Stromal cell of bone marrow (primary cell): ENCODE results near the gene TTC7B.

Experiments
- DNase-seq: peaks from one replicate; pipeline ENCODE4 v3.0.0-alpha.2; 2012; ENCODE audit warnings: low read depth

TTC7B gene

DNA sequence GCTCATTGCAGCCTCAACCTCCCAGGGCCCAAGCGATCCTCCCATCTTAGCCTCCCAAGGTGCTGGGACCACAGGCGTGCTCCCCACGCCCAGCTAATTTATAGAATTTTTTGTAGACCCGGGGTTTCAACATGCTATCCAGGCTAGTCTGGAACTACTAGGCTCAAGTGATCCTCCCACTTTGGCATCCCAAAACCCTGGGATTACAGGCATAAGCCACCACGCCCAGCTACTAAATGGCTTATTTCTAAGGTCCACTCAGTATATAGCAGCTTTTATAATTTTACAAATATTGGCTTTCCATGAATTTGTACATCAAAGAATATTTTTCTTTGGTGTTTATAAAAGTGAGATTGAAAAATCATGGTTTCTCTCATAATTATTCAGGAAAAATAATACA, 167.8 kb downstream of the TTC7B start:
- DNase-seq = no peak

- DNase-seq = no peak
Observed at GRCh38 chr14:90647473-90648005, 168.7 kb downstream of the TTC7B start.

DNA sequence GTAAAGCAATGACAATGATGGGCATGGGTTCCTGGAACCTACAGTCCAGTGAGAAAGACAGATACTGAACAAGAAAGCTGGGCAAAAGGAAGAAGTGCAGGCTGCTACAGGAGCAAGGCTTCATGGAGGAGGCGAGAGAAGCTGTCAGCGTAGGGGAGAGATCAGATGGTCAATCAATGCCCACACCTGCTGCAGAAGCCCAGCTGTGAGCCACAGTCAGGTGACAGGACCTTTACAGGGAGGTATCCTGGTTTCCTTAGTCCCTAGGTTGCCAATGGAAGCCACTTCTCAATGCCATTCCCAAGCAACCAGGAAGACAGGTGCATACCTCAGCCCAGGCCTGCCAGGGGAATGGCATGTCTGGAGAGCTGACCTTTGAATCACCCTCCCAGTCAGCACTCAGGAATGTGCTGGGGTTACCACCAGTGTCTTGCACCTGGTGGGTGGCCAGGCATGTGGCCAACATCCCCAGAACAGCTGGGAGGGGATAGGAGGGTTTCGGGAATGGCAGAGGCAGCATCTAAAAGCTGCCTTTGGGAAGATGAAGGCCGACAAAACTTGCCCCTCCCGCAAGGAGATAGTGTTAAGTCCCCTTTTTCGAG, 170.3 kb downstream of the TTC7B start:
- DNase-seq = no peak

GRCh38 chr14:90644882-90645281, 171.3 kb downstream of the TTC7B start:
- DNase-seq = peak; percentile 47

DNA sequence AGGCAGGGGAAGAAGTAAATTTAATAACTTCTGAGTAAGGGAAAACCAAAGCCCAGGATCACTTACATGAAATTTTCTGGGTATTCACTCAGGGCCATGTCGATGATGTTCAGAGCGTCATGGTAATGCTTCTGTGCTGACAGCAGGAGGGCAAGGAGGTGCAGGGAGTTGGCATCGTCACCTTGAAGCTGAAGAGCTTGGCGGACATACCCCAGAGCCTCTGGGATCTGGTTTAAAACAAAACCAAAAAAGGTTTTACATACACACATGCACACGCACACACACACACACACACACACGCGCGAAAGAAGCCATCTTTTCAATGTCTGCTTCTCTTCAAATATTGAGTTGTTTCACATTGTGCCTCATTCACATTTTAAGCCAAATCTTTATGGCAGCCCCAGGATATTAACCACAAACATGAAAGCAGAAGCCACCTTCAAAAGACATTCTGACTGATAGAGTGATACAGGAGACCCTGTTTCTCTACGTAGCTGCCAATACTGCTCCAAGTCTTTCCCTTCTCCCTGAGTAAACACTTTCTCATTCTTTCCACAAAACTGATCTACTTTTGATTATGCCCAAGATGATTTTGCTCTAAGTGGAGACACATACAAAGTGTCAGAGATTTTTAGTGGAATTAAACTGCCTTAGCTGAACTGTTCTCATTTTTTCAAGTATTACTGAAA, 172.1 kb downstream of the TTC7B start:
- no peak for DNase-seq

GRCh38 chr14:90642244-90642717, 173.9 kb downstream of the TTC7B start:
- no peak for DNase-seq

DNA sequence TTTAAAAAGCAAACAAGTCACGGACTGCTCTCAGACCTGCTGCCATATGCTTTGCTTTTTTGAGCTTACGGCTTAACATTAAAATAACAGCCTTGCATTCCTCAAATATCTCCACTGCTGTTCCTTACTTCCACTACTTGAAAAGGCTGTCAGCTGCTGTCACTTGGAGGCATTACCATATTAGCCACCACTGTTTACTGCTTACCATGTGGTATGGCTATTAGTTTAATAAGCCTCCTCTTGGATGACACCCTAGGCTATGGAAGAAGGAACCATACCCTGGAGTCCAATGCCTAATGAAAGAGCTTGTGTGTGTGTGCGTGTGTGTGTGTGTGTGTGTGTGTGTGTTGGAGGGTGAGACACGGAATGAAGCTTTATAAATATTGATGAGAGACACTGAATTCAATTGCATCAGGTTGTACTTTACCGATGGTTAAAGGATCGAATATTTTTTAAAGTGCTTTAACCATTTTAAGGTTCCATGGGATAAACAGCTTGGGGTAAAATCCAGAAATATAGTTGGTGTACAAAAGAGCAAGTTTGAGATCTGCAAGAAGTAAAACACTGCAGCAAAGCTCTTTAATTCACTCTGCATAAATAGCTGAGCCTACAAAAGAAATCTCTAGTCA, 174.5 kb downstream of the TTC7B start:
- no peak for DNase-seq

- no peak for DNase-seq
Observed at GRCh38 chr14:90641168-90641567, 175.1 kb downstream of the TTC7B start.

DNA sequence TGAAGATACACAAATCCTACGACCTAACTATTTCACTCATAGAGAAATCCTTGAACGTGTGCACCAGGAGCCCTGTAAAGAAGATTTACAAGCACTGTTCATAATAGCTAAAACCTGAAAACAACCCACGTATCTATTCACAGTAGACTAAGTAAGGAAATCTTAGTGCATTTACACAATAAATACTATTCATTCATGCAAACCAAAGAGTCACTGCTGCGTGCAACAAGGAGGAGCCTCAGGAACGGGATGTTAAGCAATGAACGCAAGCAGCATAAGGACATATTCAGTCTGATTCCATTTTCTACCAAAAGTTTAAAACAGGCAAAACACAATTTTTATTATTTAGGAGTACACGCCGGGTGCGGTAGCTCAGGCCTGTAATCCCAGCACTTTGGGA, 176.6 kb downstream of the TTC7B start:
- no peak for DNase-seq

GRCh38 chr14:90632871-90633270, 183.4 kb downstream of the TTC7B start:
- no peak for DNase-seq

DNA sequence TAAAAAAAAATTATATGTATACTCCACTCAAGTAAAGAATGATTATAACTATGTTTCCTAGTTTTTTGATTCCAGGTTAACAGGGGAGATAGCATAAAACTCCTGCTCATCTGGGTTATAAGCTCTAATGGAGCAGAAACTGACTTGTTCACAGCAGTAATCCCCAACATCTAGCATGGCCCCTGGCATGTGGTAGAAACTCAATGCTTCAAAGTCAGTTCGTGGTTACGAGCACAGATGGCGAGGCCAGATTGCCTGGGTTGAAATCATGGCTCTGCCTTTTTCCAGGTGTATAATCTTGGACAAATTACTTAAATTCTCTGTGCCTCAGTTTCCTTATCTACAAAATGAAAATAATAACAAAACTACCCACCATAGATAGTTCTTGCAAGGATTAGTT, 183.8 kb downstream of the TTC7B start:
- DNase-seq = no peak

GRCh38 chr14:90630171-90630806, 185.9 kb downstream of the TTC7B start:
- DNase-seq = no peak

- DNase-seq = no peak
Observed at GRCh38 chr14:90629471-90629870, 186.8 kb downstream of the TTC7B start.

DNA sequence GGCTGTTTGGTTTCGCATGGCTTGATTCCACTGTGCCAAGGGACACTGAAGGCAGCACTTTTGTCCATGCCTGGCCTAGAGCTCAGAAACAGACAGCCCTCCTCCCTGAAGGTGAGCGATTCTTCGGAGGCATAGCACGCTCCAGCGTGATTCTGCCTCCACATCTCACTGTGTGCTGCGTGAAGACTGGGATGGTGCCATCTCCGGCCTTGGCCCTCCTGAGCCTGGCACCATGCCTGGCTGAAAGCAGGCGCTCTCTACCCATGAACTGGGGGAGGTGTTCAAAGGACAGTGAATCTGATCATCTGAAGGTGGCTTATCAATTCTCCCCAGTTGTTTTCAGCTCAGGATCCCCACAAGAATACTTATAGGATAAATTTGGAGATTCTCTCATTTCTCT, 187.4 kb downstream of the TTC7B start:
- no peak for DNase-seq

DNA sequence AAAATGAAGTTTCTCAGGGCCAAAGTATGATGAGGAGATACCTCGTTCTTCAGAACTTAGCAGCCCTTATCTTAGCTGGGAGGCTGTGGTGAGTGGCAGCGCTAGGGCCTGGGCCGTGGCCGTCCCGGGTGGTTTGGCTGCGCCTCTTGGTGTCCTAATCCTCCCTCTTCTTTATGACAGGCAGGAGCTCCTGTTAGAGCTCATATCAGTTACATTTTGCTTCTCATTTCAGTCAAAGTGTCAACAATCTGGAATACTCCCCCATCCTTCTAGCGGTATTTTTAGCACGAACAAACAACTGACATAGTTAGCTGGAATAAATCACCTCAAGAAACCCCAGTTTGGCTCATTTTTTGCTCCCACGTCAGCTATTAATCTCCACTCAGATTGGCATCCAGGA, 188.8 kb downstream of the TTC7B start:
- no peak for DNase-seq

GRCh38 chr14:90626550-90626949, 189.7 kb downstream of the TTC7B start:
- DNase-seq = no peak

- DNase-seq = no peak
Observed at GRCh38 chr14:90625445-90625844, 190.8 kb downstream of the TTC7B start.

DNA sequence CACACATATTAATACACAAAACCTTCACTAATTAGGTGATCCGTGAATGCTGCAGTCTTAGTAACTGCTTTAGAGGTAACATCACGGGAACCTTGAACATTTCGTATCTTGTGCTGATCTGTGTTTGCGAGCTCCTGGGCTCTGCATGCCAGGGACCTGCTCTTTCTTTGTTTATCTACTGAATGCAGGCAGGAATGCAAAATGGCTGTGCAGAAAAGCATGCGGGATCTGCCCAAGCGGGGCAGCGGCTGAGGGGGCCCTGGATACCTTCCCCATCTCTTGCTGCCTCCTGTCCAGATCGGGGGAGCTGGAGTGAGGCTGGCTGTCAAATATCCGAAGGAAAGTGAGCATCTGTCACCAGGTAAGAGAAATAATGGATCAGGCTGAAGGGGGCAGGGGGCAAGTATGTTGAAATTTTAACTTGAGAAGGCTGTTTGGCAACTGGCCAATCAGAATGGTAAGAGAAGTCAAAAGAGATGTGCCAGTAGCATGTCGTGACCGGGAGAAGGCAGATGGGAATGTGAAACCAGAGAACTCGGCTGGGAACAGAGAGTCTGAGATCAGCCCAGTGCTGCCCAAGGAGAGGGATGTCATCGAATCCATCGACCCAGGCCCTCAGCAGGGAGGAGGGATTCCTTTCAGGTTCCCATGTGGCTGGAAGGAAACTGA, 191.4 kb downstream of the TTC7B start:
- no peak for DNase-seq

DNA sequence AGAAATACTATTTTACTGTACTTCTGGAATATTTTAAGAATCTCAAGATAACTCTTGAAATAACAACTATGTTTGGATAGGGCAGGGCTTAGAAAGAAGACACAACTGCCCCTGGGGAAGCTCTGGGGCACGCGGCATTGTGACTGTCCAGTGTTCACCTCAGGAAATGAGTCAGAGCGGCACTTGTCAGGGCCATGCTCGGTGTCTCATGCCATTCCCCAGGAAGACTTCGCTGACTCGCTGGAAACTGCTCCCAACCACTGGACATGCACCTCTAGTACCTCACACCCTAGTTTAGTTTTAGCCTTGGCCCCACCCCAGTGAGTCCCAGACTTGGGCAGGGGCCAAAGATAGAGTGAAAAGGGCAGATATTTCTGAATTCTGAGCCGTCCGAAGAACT, 192.0 kb downstream of the TTC7B start:
- DNase-seq = no peak

DNA sequence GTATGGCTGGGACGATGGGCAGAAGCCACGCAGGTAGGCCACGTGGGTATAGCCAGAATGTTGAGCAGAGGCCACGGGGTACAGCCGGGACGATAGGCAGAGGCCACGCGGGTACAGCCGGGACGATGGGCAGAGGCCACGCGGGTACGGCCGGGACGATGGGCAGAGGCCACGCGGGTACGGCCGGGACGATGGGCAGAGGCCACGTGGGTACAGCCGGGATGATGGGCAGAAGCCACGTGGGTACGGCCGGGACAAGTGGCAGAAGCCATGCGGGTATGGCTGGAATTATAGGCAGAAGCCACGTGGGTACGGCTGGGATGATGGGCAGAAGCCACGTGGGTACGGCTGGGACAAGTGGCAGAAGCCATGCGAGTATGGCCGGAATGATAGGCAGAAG, 195.0 kb downstream of the TTC7B start:
- no peak for DNase-seq

DNA sequence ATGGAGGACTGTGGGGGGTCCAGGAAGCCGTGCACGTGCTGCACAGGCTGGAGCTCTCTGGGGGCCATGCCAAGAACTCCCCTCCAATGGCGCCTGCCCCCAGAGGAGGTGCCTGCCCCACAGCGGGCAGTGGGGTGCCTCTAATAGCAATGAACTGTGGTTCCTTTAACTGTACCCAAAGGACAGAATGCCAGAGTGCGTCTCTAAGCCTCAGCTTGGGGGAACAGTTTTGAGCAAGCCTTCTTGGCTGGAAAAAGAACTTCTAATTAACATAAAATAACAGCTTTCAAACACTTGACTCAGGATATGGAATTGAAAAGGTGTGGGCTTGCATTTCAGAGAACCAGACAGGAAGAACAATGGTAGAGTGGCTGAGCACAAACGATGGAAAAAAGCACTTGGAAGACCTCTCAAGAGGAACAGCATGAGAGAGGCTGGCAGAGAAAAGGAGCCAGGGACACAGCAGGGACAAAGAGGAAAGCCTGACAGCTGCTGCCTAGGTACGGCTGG, 195.6 kb downstream of the TTC7B start:
- no peak for DNase-seq

DNA sequence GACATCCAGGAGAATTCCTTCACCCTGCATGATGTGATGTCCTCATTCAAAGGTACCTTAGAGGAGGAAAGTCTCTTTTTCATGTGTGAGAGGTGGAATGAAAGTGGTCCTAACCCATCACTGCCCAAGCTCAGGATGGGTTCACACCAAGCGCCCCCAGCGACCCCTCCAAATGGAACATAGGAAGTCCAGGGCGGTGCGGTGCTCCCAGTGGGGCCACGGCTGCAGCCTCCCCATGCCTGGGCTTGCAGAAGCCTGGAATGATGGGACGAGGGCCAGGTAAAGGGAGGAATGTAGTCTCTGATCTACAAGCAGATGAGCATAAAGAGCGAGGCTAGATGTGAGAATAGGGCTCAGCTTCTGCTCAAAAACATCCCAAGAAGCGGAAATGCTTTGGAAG, 196.3 kb downstream of the TTC7B start:
- no peak for DNase-seq
